Measurements from ENCODE around the gene ANKRD12. TPM values are rescaled to one million over a fixed set of nuclear protein-coding genes. Genes with fewer than 3 reads are reported as not detected.

ANKRD12 gene
- total RNA-seq, 1 donor from 2014 or later: 11.4 TPM

GRCh38 chr18:9323750-9324445 is 187.3 kb downstream of the ANKRD12 start:
- DNase-seq (ENCODE audit: low spot score in 2 of 2): no peak
- Histone ChIP-seq H3K4me3 (no peak overlapping the region), H3K27ac (no peak overlapping the region), H3K36me3 (no peaks in the 10 kb centered on the region), H3K27me3 (no peaks in the 10 kb centered on the region), H3K9me3 (peaks cover 0 to 9% of the 10 kb centered on the region in 2 donors), H3K4me1 (no peaks in the 10 kb centered on the region)
- TF ChIP-seq CTCF (IDR thresholded peaks at IDR 0.05): no peak
- intact Hi-C loops (cut with DNase I): no loop called here

- no peak overlapping the region for H3K4me3 ChIP-seq
- peaks cover 0 to 9% of the 10 kb centered on the region in 2 donors for H3K9me3 ChIP-seq
- intact Hi-C loops (cut with DNase I): no loop called here
- H3K4me1 ChIP-seq: no peaks in the 10 kb centered on the region
- no peak for TF ChIP-seq CTCF (IDR thresholded peaks at IDR 0.05)
- H3K36me3 ChIP-seq: no peaks in the 10 kb centered on the region
- no peak overlapping the region for H3K27ac ChIP-seq
- DNase-seq (ENCODE audit: low spot score in 2 of 2): no peak
- no peaks in the 10 kb centered on the region for H3K27me3 ChIP-seq
These were observed 189.1 kb downstream of the ANKRD12 start for GRCh38 chr18:9325716-9326115.

- TF ChIP-seq CTCF (IDR thresholded peaks at IDR 0.05): no peak
- H3K4me1 ChIP-seq: no peaks in the 10 kb centered on the region
These were observed 192.2 kb downstream of the ANKRD12 start for GRCh38 chr18:9328776-9329175.

GRCh38 chr18:9329471-9329870 is 192.9 kb downstream of the ANKRD12 start:
- peaks cover 0 to 9% of the 10 kb centered on the region in 2 donors for H3K9me3 ChIP-seq
- H3K36me3 ChIP-seq: no peaks in the 10 kb centered on the region
- intact Hi-C loops (cut with DNase I): no loop called here
- no peaks in the 10 kb centered on the region for H3K4me1 ChIP-seq
- H3K4me3 ChIP-seq: no peak overlapping the region
- H3K27ac ChIP-seq: no peak overlapping the region
- no peak for TF ChIP-seq CTCF (IDR thresholded peaks at IDR 0.05)
- DNase-seq (ENCODE audit: low spot score in 2 of 2): no peak
- H3K27me3 ChIP-seq: no peaks in the 10 kb centered on the region

More at GRCh38 chr18:9328776-9329175, 192.2 kb downstream of the ANKRD12 start:
- Histone ChIP-seq H3K36me3 (no peaks in the 10 kb centered on the region), H3K27me3 (no peaks in the 10 kb centered on the region), H3K4me3 (no peak overlapping the region), H3K9me3 (peaks cover 0 to 9% of the 10 kb centered on the region in 2 donors), H3K27ac (no peak overlapping the region)
- no peak for DNase-seq (ENCODE audit: low spot score in 2 of 2)
- intact Hi-C loops (cut with DNase I): no loop called here

GRCh38 chr18:9330419-9330818 is 193.8 kb downstream of the ANKRD12 start:
- DNase-seq (ENCODE audit: low spot score in 2 of 2): no peak
- H3K4me3 ChIP-seq: no peak overlapping the region
- peaks cover 0 to 9% of the 10 kb centered on the region in 2 donors for H3K9me3 ChIP-seq
- no peaks in the 10 kb centered on the region for H3K27me3 ChIP-seq
- H3K4me1 ChIP-seq: no peaks in the 10 kb centered on the region
- intact Hi-C loops (cut with DNase I): loop anchor here (5.0 to 10.0 kb wide), 3 partner anchors 84 to 584 kb away; partner anchors contain the start of gene VAPA
- no peak overlapping the region for H3K27ac ChIP-seq
- TF ChIP-seq CTCF (IDR thresholded peaks at IDR 0.05): no peak
- H3K36me3 ChIP-seq: no peaks in the 10 kb centered on the region

All from ascending aorta (tissue), 2 donors.